ENCODE data around the gene HBZ.
"Not testable (repeated sequence)": the region's sequence is repeated elsewhere in the genome, so short reads cannot be mapped to it uniquely, and the experiment has no call there.

The HBZ gene

GRCh38 chr16:165539-166374 is 13.3 kb downstream of the HBZ start, which contains the start of gene HBM:
HBM (plus strand) TSS chr16:165978; CDS start chr16:165998, 20 bp downstream.
- DNase-seq (ENCODE audit: low spot score): no peak

- DNase-seq (ENCODE audit: low spot score): no peak
Measured at GRCh38 chr16:166375-167121, 14.1 kb downstream of the HBZ start.

GRCh38 chr16:167122-167690 is 14.8 kb downstream of the HBZ start:
- DNase-seq (ENCODE audit: low spot score): no peak

GRCh38 chr16:168424-168823 is 16.0 kb downstream of the HBZ start:
- no peak for DNase-seq (ENCODE audit: low spot score)

GRCh38 chr16:169014-169413 is 16.6 kb downstream of the HBZ start:
- no peak for DNase-seq (ENCODE audit: low spot score)

- not testable (repeated sequence) for DNase-seq (ENCODE audit: low spot score)
Measured at GRCh38 chr16:170088-170507, 17.7 kb downstream of the HBZ start.

GRCh38 chr16:170788-171187 is 18.3 kb downstream of the HBZ start:
- no peak for DNase-seq (ENCODE audit: low spot score)

GRCh38 chr16:172374-172941 is 20.0 kb downstream of the HBZ start, which contains the start of gene HBA2:
HBA2 (plus strand) TSS chr16:172876; CDS start chr16:172913, 37 bp downstream.
- not testable (repeated sequence) for DNase-seq (ENCODE audit: low spot score)

- DNase-seq (ENCODE audit: low spot score): not testable (repeated sequence)
Measured at GRCh38 chr16:173211-173854, 20.9 kb downstream of the HBZ start.

GRCh38 chr16:173928-174769 is 21.7 kb downstream of the HBZ start:
- DNase-seq (ENCODE audit: low spot score): not testable (repeated sequence)

- DNase-seq (ENCODE audit: low spot score): no peak
Measured at GRCh38 chr16:175011-175949, 22.8 kb downstream of the HBZ start.

- DNase-seq (ENCODE audit: low spot score): not testable (repeated sequence)
Measured at GRCh38 chr16:176006-176405, 23.6 kb downstream of the HBZ start.

GRCh38 chr16:176477-177382 is 24.3 kb downstream of the HBZ start, which contains the start of gene HBA1:
HBA1 (plus strand) TSS chr16:176680; CDS start chr16:176717, 37 bp downstream.
- not testable (repeated sequence) for DNase-seq (ENCODE audit: low spot score)

GRCh38 chr16:177394-177822 is 25.0 kb downstream of the HBZ start:
- no peak for DNase-seq (ENCODE audit: low spot score)

- DNase-seq (ENCODE audit: low spot score): no peak
Measured at GRCh38 chr16:177981-178667, 25.7 kb downstream of the HBZ start.

GRCh38 chr16:178668-179015 is 26.2 kb downstream of the HBZ start:
- no peak for DNase-seq (ENCODE audit: low spot score)

- DNase-seq (ENCODE audit: low spot score): no peak
Measured at GRCh38 chr16:179211-180092, 27.0 kb downstream of the HBZ start.
